ENCODE data around the gene TPSD1. TPM values are rescaled to one million over a fixed set of nuclear protein-coding genes. Genes with fewer than 3 reads are reported as not detected.

The TPSD1 gene
- total and polyA plus RNA-seq, 10 of the 15 experiments (the other 5 are each of a cell fraction or from before 2014, with no cell fraction given), result not detected

- Histone ChIP-seq H3K4me3 (no peak overlapping the region), H3K9me3 (replicated peaks; ENCODE audit: control insufficient read depth, insufficient read depth, low read length) (no peaks in the 10 kb centered on the region), H3K79me2 (ENCODE audit: control insufficient read depth, insufficient read depth, low read length) (no peaks in the 10 kb centered on the region), H3K4me1 (ENCODE audit: control insufficient read depth, insufficient read depth, low read length) (no peaks in the 10 kb centered on the region), H2AFZ (ENCODE audit: control insufficient read depth, low read depth, low read length) (no peak overlapping the region), H3K4me2 (ENCODE audit: control insufficient read depth, insufficient read depth) (no peak overlapping the region), H3K27me3 (replicated peaks in 1 of 2; ENCODE audit: control insufficient read depth in 2 of 2, insufficient read depth in 2 of 2, low read length in 1 of 2) (no peaks in the 10 kb centered on the region; a peak in 1 of 4 replicates), H3K27ac (ENCODE audit: control insufficient read depth, insufficient read depth) (no peak overlapping the region), H3K36me3 (ENCODE audit: control insufficient read depth in 2 of 2, insufficient read depth in 2 of 2, low read length in 1 of 2) (no peaks in the 10 kb centered on the region), H3K9ac (ENCODE audit: control insufficient read depth, insufficient read depth, low read length) (no peak overlapping the region), H4K20me1 (ENCODE audit: control insufficient read depth, insufficient read depth) (no peaks in the 10 kb centered on the region)
- ChIA-PET SMC1A (ENCODE audit: uncharacterized antibody, unreplicated experiment) (no interaction called here), POLR2A (no interaction called here), RAD21 (ENCODE audit: unreplicated experiment) (no interaction called here), CTCF (no interaction called here)
- 42% methylated on average over 18 of the region's 21 CpGs for WGBS (ENCODE audit: insufficient coverage, insufficient replicate concordance, low lambda C conversion rate, missing lambda C conversion rate)
- no TSS peak for BruUV-seq (replicated peaks)
- in situ Hi-C loops (cut with MboI) (no loop called here), intact Hi-C loops (cut with micrococcal nuclease; ENCODE audit: unreplicated experiment) (no loop called here)
- no peak for TF ChIP-seq PML (IDR thresholded peaks at IDR 0.05; ENCODE audit: low read length)
- no peak for TF ChIP-seq TAF1 (IDR thresholded peaks at IDR 0.05; ENCODE audit: borderline replicate concordance, low read depth, low read length)
- TF ChIP-seq CREB1 (IDR thresholded peaks at IDR 0.05; ENCODE audit: low read depth), result no peak
- TF ChIP-seq RUNX3 (IDR thresholded peaks at IDR 0.05; ENCODE audit: low read length), result no peak
- no peak for FAIRE-seq
- DNase-seq (ENCODE audit: low read depth, low spot score), result no peak
- ATAC-seq, result no peak
Observed at GRCh38 chr16:1277617-1278282, 21.9 kb downstream of the TPSD1 start.

DNA sequence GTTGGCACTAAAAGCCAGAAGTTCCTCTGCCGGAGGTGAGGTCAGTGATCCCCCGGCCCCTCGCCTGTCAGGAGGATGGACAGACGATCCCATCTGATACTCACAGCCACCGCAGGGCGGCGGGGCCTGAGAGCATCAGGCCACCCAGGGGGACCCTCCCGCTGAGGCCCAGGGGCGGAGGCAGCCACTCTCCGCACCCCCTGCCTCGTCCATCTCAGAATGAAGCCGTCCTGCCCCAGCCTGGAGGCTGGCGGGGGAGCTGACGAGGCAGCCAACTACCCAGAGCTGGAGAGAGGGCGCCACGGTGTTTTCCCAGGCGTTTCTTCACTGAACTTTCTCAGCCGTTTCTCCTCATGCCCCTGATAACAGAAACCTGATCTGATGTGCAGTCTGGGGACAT lies 22.6 kb downstream of the TPSD1 start:
- no peaks in the 10 kb centered on the region for H3K4me1 ChIP-seq (ENCODE audit: control insufficient read depth, insufficient read depth, low read length)
- BruUV-seq (replicated peaks), result no TSS peak
- no peak overlapping the region for H3K4me3 ChIP-seq
- no peaks in the 10 kb centered on the region for H3K36me3 ChIP-seq (ENCODE audit: control insufficient read depth in 2 of 2, insufficient read depth in 2 of 2, low read length in 1 of 2)
- intact Hi-C loops (cut with micrococcal nuclease; ENCODE audit: unreplicated experiment), result no loop called here
- DNase-seq (ENCODE audit: low read depth, low spot score) (no peak), ATAC-seq (peak; percentile 41), FAIRE-seq (no peak)
- H3K79me2 ChIP-seq (ENCODE audit: control insufficient read depth, insufficient read depth, low read length), result no peaks in the 10 kb centered on the region
- no peak overlapping the region for H3K4me2 ChIP-seq (ENCODE audit: control insufficient read depth, insufficient read depth)
- 31% methylated on average over 18 of the region's 18 CpGs for WGBS (ENCODE audit: insufficient coverage, insufficient replicate concordance, low lambda C conversion rate, missing lambda C conversion rate)
- H2AFZ ChIP-seq (ENCODE audit: control insufficient read depth, low read depth, low read length), result no peak overlapping the region
- RAD21 ChIA-PET (ENCODE audit: unreplicated experiment), result no interaction called here
- no peaks in the 10 kb centered on the region for H4K20me1 ChIP-seq (ENCODE audit: control insufficient read depth, insufficient read depth)
- SMC1A ChIA-PET (ENCODE audit: uncharacterized antibody, unreplicated experiment), result no interaction called here
- TF ChIP-seq NR2F1 (conservative IDR thresholded peaks at IDR 0.05) (no peak), NFYB (IDR thresholded peaks at IDR 0.05; ENCODE audit: insufficient read depth, low read depth, low read length) (no peak), ZNF622 (IDR thresholded peaks at IDR 0.05) (no peak), HDAC6 (IDR thresholded peaks at IDR 0.05; ENCODE audit: unreplicated experiment) (no peak), MLLT1 (IDR thresholded peaks at IDR 0.05) (no peak), TAF1 (IDR thresholded peaks at IDR 0.05; ENCODE audit: borderline replicate concordance, low read depth, low read length) (no peak), ATF3 (IDR thresholded peaks at IDR 0.05; ENCODE audit: borderline replicate concordance, extremely low read depth, low read depth, low read length) (no peak), SMARCA5 (IDR thresholded peaks at IDR 0.05) (no peak), MYC (IDR thresholded peaks at IDR 0.05; ENCODE audit: insufficient read depth, insufficient read length, insufficient replicate concordance, low read length, severe bottlenecking) (no peak), RAD51 (IDR thresholded peaks at IDR 0.05) (no peak), BHLHE40 (IDR thresholded peaks at IDR 0.05; ENCODE audit: borderline replicate concordance in 1 of 2, low read depth in 2 of 2, low read length in 1 of 2) (no peak)
- H3K9me3 ChIP-seq (replicated peaks; ENCODE audit: control insufficient read depth, insufficient read depth, low read length), result no peaks in the 10 kb centered on the region
- no peak overlapping the region for H3K27ac ChIP-seq (ENCODE audit: control insufficient read depth, insufficient read depth)
- H3K9ac ChIP-seq (ENCODE audit: control insufficient read depth, insufficient read depth, low read length), result no peak overlapping the region
- POLR2A ChIA-PET, result no interaction called here
- CTCF ChIA-PET, result no interaction called here
- in situ Hi-C loops (cut with MboI), result no loop called here
- no peaks in the 10 kb centered on the region; a peak in 1 of 4 replicates for H3K27me3 ChIP-seq (replicated peaks in 1 of 2; ENCODE audit: control insufficient read depth in 2 of 2, insufficient read depth in 2 of 2, low read length in 1 of 2)
